Stimulated activated CD8-positive, alpha-beta memory T cell treated with anti-CD3 and anti-CD28 coated beads, Interleukin-15, amount 100 ng/mL, for 1 hour (primary cell): Measurements from ENCODE around the gene CLNK.

Experiments
- DNase-seq: peaks from one replicate; pipeline ENCODE4 v3.0.0-alpha.2; 2020; ENCODE audit warnings: low read depth

The CLNK gene

GRCh38 chr4:10455133-10455532, 229.4 kb downstream of the CLNK start:
- no peak for DNase-seq

DNA sequence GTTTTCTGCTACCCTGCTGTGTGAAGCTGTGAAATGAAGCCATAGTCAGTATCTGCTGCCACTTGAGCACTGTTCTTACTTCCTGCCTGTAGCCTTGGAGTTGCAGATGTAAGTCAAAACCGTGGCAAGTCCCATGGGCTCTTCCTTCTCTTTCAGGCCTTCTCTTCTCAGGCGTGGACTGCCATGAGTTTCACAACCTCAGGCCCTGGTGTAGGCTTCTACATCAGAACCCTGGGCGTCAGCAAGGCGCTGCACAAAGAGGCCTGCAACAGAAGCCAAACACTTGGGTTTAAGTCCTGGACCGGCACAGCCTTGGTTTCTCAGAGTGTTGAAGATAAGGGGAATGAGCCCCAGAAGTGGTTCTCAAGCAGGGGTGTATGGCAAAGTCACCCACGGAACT, 229.8 kb downstream of the CLNK start:
- no peak for DNase-seq

GRCh38 chr4:10454121-10454520, 230.4 kb downstream of the CLNK start:
- DNase-seq: no peak

- DNase-seq: no peak
Measured at GRCh38 chr4:10448991-10449390, 235.6 kb downstream of the CLNK start.

GRCh38 chr4:10442976-10443375, 241.6 kb downstream of the CLNK start:
- DNase-seq: no peak

DNA sequence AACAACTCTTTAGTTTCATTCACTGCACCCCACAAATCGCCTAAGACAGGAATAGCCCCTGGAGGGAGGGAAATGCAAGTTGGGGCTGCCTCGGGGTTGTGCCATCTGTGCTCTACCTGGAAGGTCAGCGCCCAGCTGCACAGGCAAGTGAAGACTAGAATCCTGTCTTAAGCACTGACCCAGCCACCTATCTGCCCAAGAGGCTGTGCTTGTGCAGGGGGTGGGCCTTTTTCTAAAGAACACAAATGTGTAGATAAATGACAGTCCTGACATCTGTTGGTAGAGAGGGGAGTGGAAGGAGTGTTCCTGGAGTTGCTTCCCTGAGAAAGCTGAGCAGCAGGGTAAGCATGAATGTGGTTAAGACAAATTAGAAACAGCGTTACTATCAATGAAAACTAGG, 243.1 kb downstream of the CLNK start:
- no peak for DNase-seq

DNA sequence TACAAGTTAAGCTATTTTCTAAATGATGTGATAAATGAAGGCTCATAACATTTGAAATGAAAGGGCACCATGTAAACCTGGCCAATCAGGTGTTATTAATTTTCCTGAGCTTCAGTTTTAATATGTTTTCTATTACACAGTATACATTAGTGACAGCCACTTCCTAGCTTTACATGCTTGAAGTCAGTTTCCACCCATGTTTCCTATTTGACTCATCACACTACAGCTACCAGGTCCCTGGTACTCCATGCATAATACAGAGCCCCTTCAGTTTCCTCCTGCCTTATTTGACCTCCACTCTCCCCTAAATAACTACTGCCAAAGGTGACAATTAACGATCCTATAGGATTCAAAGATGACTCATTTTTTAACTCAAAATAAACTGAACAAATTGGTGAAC, 245.6 kb downstream of the CLNK start:
- DNase-seq: no peak

DNA sequence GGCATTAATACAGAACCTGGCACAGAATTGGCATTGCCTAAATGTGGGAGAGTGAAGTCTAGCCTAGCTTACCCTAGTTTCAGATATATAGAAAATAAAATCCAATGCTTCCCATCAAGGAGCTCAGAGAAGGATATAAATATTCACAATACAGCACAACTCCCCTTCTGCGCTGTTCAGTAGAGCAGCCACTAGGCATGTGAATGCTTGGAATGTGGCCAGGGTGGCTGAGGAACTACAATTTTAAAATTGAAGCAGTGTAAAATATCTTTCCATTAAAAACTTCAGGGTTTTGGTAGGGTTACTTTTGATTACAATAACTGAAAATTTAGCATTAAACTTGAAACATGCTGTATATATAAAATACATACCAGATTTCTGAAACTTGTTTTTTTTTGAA, 246.8 kb downstream of the CLNK start:
- DNase-seq: no peak
